HepG2 (cell line): ENCODE measurements around the gene ARPIN. TPM values are rescaled to one million over a fixed set of nuclear protein-coding genes. Genes with fewer than 3 reads are reported as not detected.

Experiments
- AHR ChIP-seq: IDR thresholded peaks from 2 replicates; pipeline ENCODE4 v1.6.1; 2018; ENCODE audit warnings: missing genetic modification reagents, missing compliant biosample characterization
- ATRX ChIP-seq: sonication (generic); formaldehyde crosslinking; IDR thresholded peaks from 2 replicates; pipeline ENCODE4 v1.4.0; 2020; ENCODE audit warnings: missing genetic modification reagents, borderline replicate concordance
- ELF1 ChIP-seq: sonication (generic); formaldehyde crosslinking; IDR thresholded peaks from 2 replicates; pipeline ENCODE4 v1.4.0; 2020; ENCODE audit warnings: missing genetic modification reagents
- FLYWCH1 ChIP-seq: sonication (generic); formaldehyde crosslinking; IDR thresholded peaks from 2 replicates; pipeline ENCODE4 v1.8.1; 2023; ENCODE audit warnings: mild to moderate bottlenecking, missing genetic modification reagents
- GPBP1L1 ChIP-seq: sonication (generic); formaldehyde crosslinking; IDR thresholded peaks from 2 replicates; pipeline ENCODE4 v1.5.0; 2020; ENCODE audit warnings: mild to moderate bottlenecking, missing genetic modification reagents
- KAT7 ChIP-seq: IDR thresholded peaks from 2 replicates; pipeline ENCODE4 v1.6.1; 2018; ENCODE audit warnings: borderline replicate concordance, missing compliant biosample characterization
- KLF16 ChIP-seq, 2 experiments: sonication (generic) in 1 of 2; formaldehyde crosslinking in 1 of 2; IDR thresholded peaks; 2 replicates each; pipeline versions ENCODE4 v1.6.1 to v1.8.0; 2016 to 2023; ENCODE audit warnings: missing genetic modification reagents in 2 of 2, missing compliant biosample characterization in 1 of 2
- MBD4 ChIP-seq: IDR thresholded peaks from 2 replicates; pipeline ENCODE4 v1.6.1; 2012; ENCODE audit warnings: low read length, inconsistent platforms, borderline replicate concordance
- MIER3 ChIP-seq: IDR thresholded peaks from 2 replicates; pipeline ENCODE4 v1.6.1; 2016; ENCODE audit warnings: missing compliant biosample characterization, borderline replicate concordance
- MNT ChIP-seq: fragments of 450-650 bp; IDR thresholded peaks from 2 replicates; pipeline ENCODE4 v1.6.1; 2016
- ZFP36L1 ChIP-seq: sonication (generic); formaldehyde crosslinking; IDR thresholded peaks from 2 replicates; pipeline ENCODE4 v1.8.0; 2022; ENCODE audit warnings: mild to moderate bottlenecking, missing genetic modification reagents, moderate library complexity
- ZNF142 ChIP-seq: sonication (generic); formaldehyde crosslinking; IDR thresholded peaks from 2 replicates; pipeline ENCODE4 v1.4.0; 2020; ENCODE audit warnings: missing genetic modification reagents
- ZNF282 ChIP-seq: fragments of 450-650 bp; IDR thresholded peaks from 2 replicates; pipeline ENCODE4 v1.6.1; 2018; ENCODE audit not compliant: partially characterized antibody
- ZNF337 ChIP-seq: sonication (generic); formaldehyde crosslinking; IDR thresholded peaks from 2 replicates; pipeline ENCODE4 v1.5.1; 2020; ENCODE audit warnings: missing genetic modification reagents, low read depth, mild to moderate bottlenecking, borderline replicate concordance
- ZNF382 ChIP-seq: sonication (generic); formaldehyde crosslinking; IDR thresholded peaks from 2 replicates; pipeline ENCODE4 v1.5.0; 2020; ENCODE audit warnings: missing genetic modification reagents, mild to moderate bottlenecking, borderline replicate concordance
- ZNF496 ChIP-seq: sonication (generic); formaldehyde crosslinking; IDR thresholded peaks from 2 replicates; pipeline ENCODE4 v1.8.1; 2023; ENCODE audit warnings: mild to moderate bottlenecking, moderate library complexity, missing genetic modification reagents; ENCODE audit not compliant: insufficient replicate concordance
- polyA plus RNA-seq, 8 experiments: library from polyadenylated mRNA; depleted of rRNA in 3 of 8; stranded (reverse) in 7 of 8; unstranded in 1 of 8; fragments of >200 nt; fragmentation: Illumina TruSeq in 4 of 8; extraction: Trizol in 4 of 8; gene quantifications; 2 replicates each; pipeline versions ENCODE4 v1.2.1 to v1.2.3, GENCODE V29; 2011 to 2016; ENCODE audit warnings: low read depth in 4 of 8, missing spikeins in 1 of 8, mixed read lengths in 1 of 8; ENCODE audit not compliant: insufficient read depth in 1 of 8
- total RNA-seq, 5 experiments: library from RNA; depleted of rRNA; stranded (reverse); fragments of >200 nt; fragmentation: Illumina TruSeq; extraction: Trizol; gene quantifications; 2 replicates each; pipeline ENCODE4 v1.2.3, GENCODE V29; 2016; ENCODE audit warnings: low read depth in 1 of 5
- TF ChIP-seq, protein P1 (sequence below): sonication (generic); formaldehyde crosslinking; IDR thresholded peaks from 2 replicates; pipeline ENCODE4 v1.4.0; 2020; ENCODE audit warnings: missing genetic modification reagents, mild to moderate bottlenecking, borderline replicate concordance

Gene ARPIN
- total and polyA plus RNA-seq, 2 of the 13 experiments (the other 11 are each of a cell fraction or from before 2014, with no cell fraction given): 2.8 to 5.0 TPM

DNA sequence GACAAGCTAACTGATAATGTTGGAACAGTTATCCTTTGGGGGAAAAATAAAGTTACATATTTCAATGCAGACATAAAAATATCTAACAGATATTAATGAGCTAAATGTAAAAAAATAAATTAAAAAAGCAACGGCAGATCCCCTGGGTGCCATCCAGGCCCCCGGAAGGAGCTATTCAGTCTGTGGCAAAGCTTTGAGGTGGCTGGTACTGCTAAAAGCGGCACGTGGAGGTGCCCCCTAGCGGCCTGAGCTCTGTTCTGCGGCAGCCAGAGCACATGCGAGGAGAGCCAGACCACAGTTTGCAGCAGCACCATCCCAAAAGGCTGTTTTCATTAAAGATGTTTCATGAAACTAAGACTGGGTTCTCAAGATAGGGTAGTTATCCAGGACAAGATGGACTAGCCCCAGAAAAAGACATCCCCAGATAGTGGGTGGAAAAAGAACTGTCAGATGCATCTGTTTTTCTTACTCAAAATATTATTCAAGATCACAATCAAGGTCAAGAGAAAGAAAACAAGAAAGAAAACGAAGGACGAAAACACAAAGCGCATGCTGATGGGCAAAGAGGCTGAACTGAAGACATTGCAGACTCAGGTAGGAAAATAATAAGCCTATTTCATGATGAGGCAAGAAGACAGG is 37.7 kb downstream of the ARPIN start (continued):
- TF ChIP-seq ZNF282 (no peak), KAT7 (CRISPR knock-in tag) (no peak), ZFP36L1 (no peak), KLF16 (CRISPR knock-in tag; IDR thresholded peaks at IDR 0.05) (0 out of 4 replicates have a peak, but pooled peaks of 1 of the 2 experiments have one; percentile 49), FLYWCH1 (CRISPR knock-in tag) (no peak), GPBP1L1 (no peak), ZNF337 (CRISPR knock-in tag) (no peak), ZNF496 (CRISPR knock-in tag) (no peak), AHR (CRISPR knock-in tag) (0 out of 2 replicates have a peak, but pooled peaks have one; percentile 39), MIER3 (CRISPR knock-in tag) (no peak), MBD4 (no peak), ZNF142 (no peak), MNT (peak; percentile 67), ATRX (no peak), ZNF382 (CRISPR knock-in tag) (no peak), ELF1 (CRISPR knock-in tag) (no peak)
- TF ChIP-seq, protein P1, sequence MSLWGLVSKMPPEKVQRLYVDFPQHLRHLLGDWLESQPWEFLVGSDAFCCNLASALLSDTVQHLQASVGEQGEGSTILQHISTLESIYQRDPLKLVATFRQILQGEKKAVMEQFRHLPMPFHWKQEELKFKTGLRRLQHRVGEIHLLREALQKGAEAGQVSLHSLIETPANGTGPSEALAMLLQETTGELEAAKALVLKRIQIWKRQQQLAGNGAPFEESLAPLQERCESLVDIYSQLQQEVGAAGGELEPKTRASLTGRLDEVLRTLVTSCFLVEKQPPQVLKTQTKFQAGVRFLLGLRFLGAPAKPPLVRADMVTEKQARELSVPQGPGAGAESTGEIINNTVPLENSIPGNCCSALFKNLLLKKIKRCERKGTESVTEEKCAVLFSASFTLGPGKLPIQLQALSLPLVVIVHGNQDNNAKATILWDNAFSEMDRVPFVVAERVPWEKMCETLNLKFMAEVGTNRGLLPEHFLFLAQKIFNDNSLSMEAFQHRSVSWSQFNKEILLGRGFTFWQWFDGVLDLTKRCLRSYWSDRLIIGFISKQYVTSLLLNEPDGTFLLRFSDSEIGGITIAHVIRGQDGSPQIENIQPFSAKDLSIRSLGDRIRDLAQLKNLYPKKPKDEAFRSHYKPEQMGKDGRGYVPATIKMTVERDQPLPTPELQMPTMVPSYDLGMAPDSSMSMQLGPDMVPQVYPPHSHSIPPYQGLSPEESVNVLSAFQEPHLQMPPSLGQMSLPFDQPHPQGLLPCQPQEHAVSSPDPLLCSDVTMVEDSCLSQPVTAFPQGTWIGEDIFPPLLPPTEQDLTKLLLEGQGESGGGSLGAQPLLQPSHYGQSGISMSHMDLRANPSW (CRISPR knock-in tag): no peak
